H1 (cell line): ENCODE measurements around the gene TBCE. TPM values are rescaled to one million over a fixed set of nuclear protein-coding genes. Genes with fewer than 3 reads are reported as not detected.

Experiments
- CTCF ChIA-PET: fragments of 300-600 bp; sonication (Branson Sonifier 250); formaldehyde crosslinking; loops from one replicate; lab custom pipeline; 2021; ENCODE audit not compliant: partially characterized antibody; lab: Charles Lee
- POLR2A ChIA-PET: fragments of 300-600 bp; sonication (Branson Sonifier 250); formaldehyde crosslinking; loops from one replicate; lab custom pipeline; 2021; ENCODE audit warnings: inconsistent platforms; ENCODE audit not compliant: partially characterized antibody; lab: Charles Lee
- DNase-seq, 2 experiments: peaks; one replicate each; pipeline versions ENCODE4 v3.0.0 to v3.0.0-alpha.2; 2010 to 2022; ENCODE audit warnings: low spot score in 2 of 2, low read depth in 1 of 2, mixed read lengths in 1 of 2
- FAIRE-seq: peaks from 2 replicates; lab custom pipeline; 2011; peaks lifted over from hg19 to GRCh38; lab: Jason Lieb, UNC
- H2AFZ ChIP-seq: 2 replicates; pipeline ENCODE4 v1.8.1; 2012; ENCODE audit warnings: low read length, inconsistent platforms
- H2AK5ac ChIP-seq: 2 replicates; pipeline ENCODE4 v1.6.1; 2013; ENCODE audit warnings: low read depth, low read length
- H2BK120ac ChIP-seq: replicated peaks from 2 replicates; pipeline ENCODE3; 2013; ENCODE audit warnings: low read depth, low read length, inconsistent platforms
- H2BK12ac ChIP-seq: 2 replicates; pipeline ENCODE4 v1.6.1; 2013; ENCODE audit warnings: low read depth, low read length
- H2BK15ac ChIP-seq: 2 replicates; pipeline ENCODE4 v1.6.1; 2013; ENCODE audit warnings: low read length
- H2BK20ac ChIP-seq: 2 replicates; pipeline ENCODE4 v1.6.1; 2013; ENCODE audit warnings: low read length
- H2BK5ac ChIP-seq: 2 replicates; pipeline ENCODE4 v1.6.1; 2013; ENCODE audit warnings: low read depth, low read length
- H3K14ac ChIP-seq: 2 replicates; pipeline ENCODE4 v1.6.1; 2013; ENCODE audit warnings: inconsistent platforms; ENCODE audit not compliant: insufficient read length
- H3K18ac ChIP-seq: 2 replicates; pipeline ENCODE4 v1.6.1; 2013; ENCODE audit warnings: low read length; ENCODE audit errors: extremely low read depth
- H3K23ac ChIP-seq: 2 replicates; pipeline ENCODE4 v1.6.1; 2013; ENCODE audit warnings: inconsistent platforms; ENCODE audit not compliant: insufficient read length
- H3K23me2 ChIP-seq: 2 replicates; pipeline ENCODE4 v1.6.1; 2013; ENCODE audit warnings: low read depth, low read length
- H3K27ac ChIP-seq: 2 replicates; pipeline ENCODE4 v1.6.1; 2011; ENCODE audit warnings: low read depth, low read length, inconsistent platforms
- H3K27me3 ChIP-seq, 4 experiments: replicated peaks in 1 of 4; 1 replicate in 1 of 4; 2 replicates in 3 of 4; pipeline versions ENCODE4 v1.6.1 to v1.8.1; 2011 to 2013; ENCODE audit warnings: low read length in 3 of 4, mild to moderate bottlenecking in 3 of 4, inconsistent platforms in 2 of 4, mixed read lengths in 2 of 4, moderate library complexity in 1 of 4; ENCODE audit not compliant: control insufficient read depth in 3 of 4, insufficient read depth in 3 of 4; ENCODE audit errors: extremely low read depth in 1 of 4
- H3K36me3 ChIP-seq, 4 experiments: 2 replicates each; pipeline versions ENCODE4 v1.6.1 to v1.8.1; 2011 to 2013; ENCODE audit warnings: mild to moderate bottlenecking in 4 of 4, low read length in 3 of 4, moderate library complexity in 2 of 4, control low read depth in 1 of 4, inconsistent platforms in 1 of 4; ENCODE audit not compliant: insufficient read depth in 4 of 4, control insufficient read depth in 2 of 4
- H3K4ac ChIP-seq: replicated peaks from 2 replicates; pipeline ENCODE3; 2013; ENCODE audit warnings: low read length, low read depth, mixed read lengths, inconsistent platforms; ENCODE audit not compliant: insufficient read length
- H3K4me1 ChIP-seq, 4 experiments: replicated peaks in 1 of 4; 1 replicate in 1 of 4; 2 replicates in 3 of 4; pipeline versions ENCODE4 v1.6.1 to v1.8.1; 2011 to 2013; ENCODE audit warnings: low read length in 3 of 4, inconsistent platforms in 2 of 4, mixed read lengths in 1 of 4; ENCODE audit not compliant: insufficient read depth in 4 of 4, control insufficient read depth in 3 of 4
- H3K4me2 ChIP-seq, 2 experiments: 2 replicates each; pipeline versions ENCODE4 v1.6.1 to v1.8.1; 2011 to 2013; ENCODE audit warnings: low read depth in 2 of 2, low read length in 2 of 2, control low read depth in 1 of 2, inconsistent platforms in 1 of 2, mild to moderate bottlenecking in 1 of 2; ENCODE audit not compliant: insufficient read depth in 1 of 2
- H3K4me3 ChIP-seq, 4 experiments: fragments of 200-600, 300-600 bp in 1 of 4; sonication (generic), shearing (Covaris generic), sonication (Bioruptor Twin) in 1 of 4; 2 replicates each; pipeline versions ENCODE4 v1.5.1 to v1.8.1; 2011 to 2016; ENCODE audit warnings: low read length in 4 of 4, low read depth in 3 of 4, control low read depth in 2 of 4, inconsistent platforms in 2 of 4, mild to moderate bottlenecking in 2 of 4, mixed read lengths in 1 of 4, moderate library complexity in 1 of 4; ENCODE audit not compliant: insufficient read depth in 2 of 4; ENCODE audit errors: extremely low read depth in 1 of 4
- H3K56ac ChIP-seq: replicated peaks from 2 replicates; pipeline ENCODE3; 2013; ENCODE audit warnings: low read depth, mild to moderate bottlenecking, mixed read lengths, low read length, inconsistent platforms; ENCODE audit not compliant: insufficient read length
- H3K79me1 ChIP-seq: 2 replicates; pipeline ENCODE4 v1.6.1; 2013; ENCODE audit warnings: low read depth, low read length, control low read depth
- H3K79me2 ChIP-seq, 2 experiments: 2 replicates each; pipeline versions ENCODE4 v1.6.1 to v1.8.1; 2012 to 2013; ENCODE audit warnings: low read length in 2 of 2, mild to moderate bottlenecking in 2 of 2, inconsistent platforms in 1 of 2; ENCODE audit not compliant: insufficient read depth in 2 of 2, control insufficient read depth in 1 of 2
- H3K9ac ChIP-seq, 4 experiments: replicated peaks in 1 of 4; 1 replicate in 1 of 4; 2 replicates in 3 of 4; pipeline versions ENCODE4 v1.6.1 to v1.8.1; 2011 to 2013; ENCODE audit warnings: low read depth in 3 of 4, low read length in 3 of 4, control low read depth in 2 of 4, mild to moderate bottlenecking in 2 of 4, moderate library complexity in 2 of 4, inconsistent platforms in 1 of 4; ENCODE audit errors: extremely low read depth in 1 of 4
- H3K9me3 ChIP-seq, 2 experiments: 2 replicates each; pipeline versions ENCODE4 v1.6.1 to v1.8.1; 2012 to 2013; ENCODE audit warnings: mild to moderate bottlenecking in 2 of 2, moderate library complexity in 2 of 2, control low read depth in 1 of 2, inconsistent platforms in 1 of 2, low read depth in 1 of 2, low read length in 1 of 2, mixed read lengths in 1 of 2; ENCODE audit not compliant: insufficient read depth in 2 of 2
- H4K20me1 ChIP-seq, 2 experiments: replicated peaks in 1 of 2; 2 replicates each; pipeline versions ENCODE3 to v1.8.1; 2011 to 2013; ENCODE audit warnings: inconsistent platforms in 2 of 2, low read length in 2 of 2, mild to moderate bottlenecking in 1 of 2; ENCODE audit not compliant: insufficient read depth in 2 of 2, control insufficient read depth in 1 of 2
- H4K5ac ChIP-seq: 2 replicates; pipeline ENCODE4 v1.6.1; 2013; ENCODE audit warnings: low read length, low read depth, mixed read lengths, inconsistent platforms; ENCODE audit not compliant: insufficient read length
- H4K8ac ChIP-seq: 2 replicates; pipeline ENCODE4 v1.8.0; 2013; ENCODE audit warnings: mild to moderate bottlenecking, moderate library complexity, low read length, inconsistent platforms; ENCODE audit not compliant: insufficient read depth; ENCODE audit errors: extremely low read depth
- H4K91ac ChIP-seq: replicated peaks from 2 replicates; pipeline ENCODE3; 2013; ENCODE audit warnings: low read length, mixed read lengths, inconsistent platforms; ENCODE audit not compliant: insufficient read length
- HDAC6 ChIP-seq: IDR thresholded peaks from one replicate; pipeline ENCODE4 v1.7.1; 2012; ENCODE audit warnings: low read depth, mild to moderate bottlenecking, inconsistent platforms, low read length, moderate library complexity
- KDM5A ChIP-seq: fragments of 200-600 bp; IDR thresholded peaks from 2 replicates; pipeline ENCODE4 v1.7.1; 2012; ENCODE audit warnings: mild to moderate bottlenecking, low read length, inconsistent platforms, mixed read lengths
- SP2 ChIP-seq: IDR thresholded peaks from 2 replicates; pipeline ENCODE4 v1.6.1; 2012; ENCODE audit warnings: mild to moderate bottlenecking, low read length, inconsistent platforms
- WGBS, 2 experiments: shearing (Covaris generic) in 1 of 2; methylation state at CpG; one replicate each; pipeline versions ENCODE4 v1.1.6 to v1.1.7; 2013 to 2015; ENCODE audit warnings: low lambda C conversion rate in 2 of 2, mixed read lengths in 2 of 2, inconsistent platforms in 1 of 2, low coverage in 1 of 2, missing lambda C conversion rate in 1 of 2; ENCODE audit not compliant: insufficient replicate concordance in 2 of 2, insufficient coverage in 1 of 2, insufficient read length in 1 of 2; ENCODE audit errors: extremely low coverage in 1 of 2, missing lambda C conversion rate in 1 of 2; 5-methylcytosine and 5-hydroxymethylcytosine counted together
- polyA plus RNA-seq, 7 experiments: library from polyadenylated mRNA; depleted of rRNA in 3 of 7; stranded (reverse) in 5 of 7; unstranded in 2 of 7; fragments of >200 nt in 5 of 7; fragments of 200-250 nt in 2 of 7; gene quantifications; 1 replicate in 5 of 7; 2 replicates in 1 of 7; 4 replicates in 1 of 7; pipeline versions ENCODE4 v1.2.1 to v1.2.3, GENCODE V29; 2011 to 2013; ENCODE audit warnings: missing spikeins in 2 of 7, mixed read lengths in 2 of 7
- total RNA-seq: library from RNA; stranded (reverse); fragmentation: NEBNext Ultra II Directional; extraction: Animal tissue kit (Norgen Biotek cat#: 25700); gene quantifications from 2 replicates; pipeline ENCODE4 v1.2.1, GENCODE V29; 2021

Gene TBCE
- total and polyA plus RNA-seq, 2 of the 8 experiments (the other 6 are each of a cell fraction or from before 2014, with no cell fraction given), result 22.7 to 42.9 TPM

DNA sequence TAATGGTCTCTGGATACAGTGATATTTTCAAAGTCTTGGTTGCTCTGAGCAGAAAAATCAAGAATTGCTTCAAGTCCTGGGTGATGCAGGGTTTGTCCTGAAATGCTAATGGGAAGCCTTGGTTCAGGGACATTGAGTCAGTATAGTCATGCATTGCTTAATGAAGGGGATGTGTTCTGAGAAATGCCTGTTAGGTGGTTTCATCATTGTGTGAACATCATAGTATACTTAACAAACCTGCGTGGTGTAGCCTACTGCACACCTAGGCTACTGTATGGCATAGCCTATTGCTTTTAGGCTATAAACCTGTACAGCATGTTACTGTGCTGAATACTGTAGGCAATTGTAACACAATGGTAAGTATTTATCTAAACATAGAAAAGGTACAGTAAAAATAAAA lies 36.4 kb downstream of the TBCE start:
- H3K14ac ChIP-seq, result no peak overlapping the region
- no peak overlapping the region for H3K56ac ChIP-seq
- no peaks in the 10 kb centered on the region for H3K27me3 ChIP-seq
- H2BK120ac ChIP-seq, result no peak overlapping the region
- no peak overlapping the region for H4K8ac ChIP-seq
- DNase-seq (peak in 1 of 2 experiments; percentile 20), FAIRE-seq (no peak)
- peaks cover 0 to 3% (median 0%) of the 10 kb centered on the region in 4 experiments; a peak in 1 of 8 replicates for H3K36me3 ChIP-seq
- no peaks in the 10 kb centered on the region; the same call in 1 of the 2 replicates for H3K79me1 ChIP-seq
- H4K20me1 ChIP-seq, result peaks cover 0 to 1% of the 10 kb centered on the region in 2 experiments
- H3K9me3 ChIP-seq, result no peaks in the 10 kb centered on the region
- WGBS, 2 experiments, result 92% methylated on average over 1 of the region's 1 CpG; no CpG with 5 or more reads in 1 of the 2 experiments
- ChIA-PET POLR2A (no interaction called here), CTCF (no interaction called here)
- H3K79me2 ChIP-seq, result peaks cover 0 to 13% of the 10 kb centered on the region in 2 experiments; a peak in 2 of 4 replicates
- TF ChIP-seq SP2 (no peak), KDM5A (no peak), HDAC6 (no peak)
- no peak overlapping the region for H3K9ac ChIP-seq
- H2BK5ac ChIP-seq, result no peak overlapping the region
- no peaks in the 10 kb centered on the region for H3K4me1 ChIP-seq
- H2BK20ac ChIP-seq, result no peak overlapping the region
- H3K4me2 ChIP-seq, result no peak overlapping the region
- no peak overlapping the region for H2BK15ac ChIP-seq
- no peak overlapping the region for H2BK12ac ChIP-seq
- no peak overlapping the region for H3K23ac ChIP-seq
- no peak overlapping the region for H3K4ac ChIP-seq
- no peak overlapping the region for H2AK5ac ChIP-seq
- H3K18ac ChIP-seq, result no peak overlapping the region
- H3K23me2 ChIP-seq, result no peaks in the 10 kb centered on the region
- H4K5ac ChIP-seq, result no peak overlapping the region
- H3K27ac ChIP-seq, result no peak overlapping the region
- no peak overlapping the region for H3K4me3 ChIP-seq
- H2AFZ ChIP-seq, result no peak overlapping the region
- no peak overlapping the region for H4K91ac ChIP-seq
